Mucosa of descending colon (tissue), 3 donors: ENCODE results near the gene ANKRD11. TPM values are rescaled to one million over a fixed set of nuclear protein-coding genes. Genes with fewer than 3 reads are reported as not detected.

ENCODE experiments used
- ATAC-seq: fragments of 200-7000 bp; cut with Tn5 transposase; one replicate; pipeline ENCODE4 v1.9.1; 2020; ENCODE audit warnings: mild to moderate bottlenecking, moderate library complexity
- DNase-seq, 3 donors: peaks; one replicate each; pipeline ENCODE4 v3.0.0-alpha.2; 2020
- H3K36me3 ChIP-seq: fragments of 200-600 bp; one replicate; pipeline ENCODE4 v1.8.0; 2021; ENCODE audit warnings: low read depth, mild to moderate bottlenecking
- H3K4me1 ChIP-seq: fragments of 200-600 bp; one replicate; pipeline ENCODE4 v1.8.0; 2021; ENCODE audit warnings: low read depth, mild to moderate bottlenecking
- H3K4me3 ChIP-seq: fragments of 200-600 bp; one replicate; pipeline ENCODE4 v1.8.0; 2021; ENCODE audit warnings: mild to moderate bottlenecking
- H3K9me3 ChIP-seq: fragments of 200-600 bp; one replicate; pipeline ENCODE4 v1.8.0; 2021; ENCODE audit warnings: mild to moderate bottlenecking
- intact Hi-C, 2 donors: fragments of 100-400 bp; cut with DNase I in 1 of 2; cut with micrococcal nuclease in 1 of 2; formaldehyde crosslinking; loops; one replicate each; pipeline versions ENCODE4 v1.11.0 to v1.11.1; 2022; cut with DNase I, micrococcal nuclease
- total RNA-seq, 3 donors: library from RNA; stranded (reverse); fragmentation: NEBNext Ultra II Directional in 2 of 3; extraction: Animal tissue kit (Norgen Biotek cat#: 25700) in 2 of 3; gene quantifications; one replicate each; pipeline versions ENCODE4 v1.2.1 to v1.2.4, GENCODE V29; 2021 to 2023
- TF ChIP-seq, protein P1 (sequence below): fragments of 200-600 bp; IDR thresholded peaks from one replicate; pipeline ENCODE4 v1.8.0; 2022; ENCODE audit warnings: antibody characterized with exemption, mild to moderate bottlenecking
- donor health status: DM: no; HTN: no; CAD: no; lungs with moderate emphysema.
- donor health status: DM: no; HTN: no; CAD: no.
- donor health status: DM: no; HTN: yes; CAD: no.

Gene ANKRD11
- total RNA-seq, 3 donors from 2014 or later, result 125 to 127 (median 127) TPM

GRCh38 chr16:89413811-89414585, 76.4 kb downstream of the ANKRD11 start:
- peak in 1 of 3 donors; percentile 40 for DNase-seq
- H3K36me3 ChIP-seq, result no peaks in the 10 kb centered on the region
- ATAC-seq, result no peak
- H3K4me1 ChIP-seq, result peaks cover 31% of the 10 kb centered on the region
- H3K9me3 ChIP-seq, result no peaks in the 10 kb centered on the region
- H3K4me3 ChIP-seq, result no peak overlapping the region
- intact Hi-C loops, result no loop called here
- TF ChIP-seq, protein P1, sequence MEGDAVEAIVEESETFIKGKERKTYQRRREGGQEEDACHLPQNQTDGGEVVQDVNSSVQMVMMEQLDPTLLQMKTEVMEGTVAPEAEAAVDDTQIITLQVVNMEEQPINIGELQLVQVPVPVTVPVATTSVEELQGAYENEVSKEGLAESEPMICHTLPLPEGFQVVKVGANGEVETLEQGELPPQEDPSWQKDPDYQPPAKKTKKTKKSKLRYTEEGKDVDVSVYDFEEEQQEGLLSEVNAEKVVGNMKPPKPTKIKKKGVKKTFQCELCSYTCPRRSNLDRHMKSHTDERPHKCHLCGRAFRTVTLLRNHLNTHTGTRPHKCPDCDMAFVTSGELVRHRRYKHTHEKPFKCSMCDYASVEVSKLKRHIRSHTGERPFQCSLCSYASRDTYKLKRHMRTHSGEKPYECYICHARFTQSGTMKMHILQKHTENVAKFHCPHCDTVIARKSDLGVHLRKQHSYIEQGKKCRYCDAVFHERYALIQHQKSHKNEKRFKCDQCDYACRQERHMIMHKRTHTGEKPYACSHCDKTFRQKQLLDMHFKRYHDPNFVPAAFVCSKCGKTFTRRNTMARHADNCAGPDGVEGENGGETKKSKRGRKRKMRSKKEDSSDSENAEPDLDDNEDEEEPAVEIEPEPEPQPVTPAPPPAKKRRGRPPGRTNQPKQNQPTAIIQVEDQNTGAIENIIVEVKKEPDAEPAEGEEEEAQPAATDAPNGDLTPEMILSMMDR, result no peak

DNA sequence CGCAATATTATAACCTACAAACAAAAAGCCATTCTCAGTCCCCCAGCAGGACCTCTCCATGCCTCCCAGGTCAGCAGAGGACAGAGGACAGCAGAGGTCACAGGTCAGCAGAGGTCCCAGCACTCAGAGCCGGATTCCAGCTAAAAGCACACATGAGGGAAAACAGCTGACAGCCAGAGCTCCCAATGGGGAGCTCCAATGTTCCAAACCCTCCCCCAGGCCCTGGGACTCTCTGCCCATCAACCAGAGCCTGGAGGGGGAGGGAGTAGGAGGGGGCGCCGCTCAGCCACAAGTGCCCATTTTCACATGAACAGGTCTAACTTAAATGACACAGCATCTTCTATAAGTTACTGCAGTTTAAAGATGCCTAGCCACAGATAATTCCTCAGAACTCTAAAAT, 77.5 kb downstream of the ANKRD11 start:
- TF ChIP-seq, protein P1, result no peak
- intact Hi-C loops, result no loop called here
- DNase-seq (peak in 1 of 3 donors; percentile 22), ATAC-seq (no peak)
- no peak overlapping the region for H3K4me3 ChIP-seq
- peaks cover 41% of the 10 kb centered on the region for H3K4me1 ChIP-seq
- H3K9me3 ChIP-seq, result no peaks in the 10 kb centered on the region
- no peaks in the 10 kb centered on the region for H3K36me3 ChIP-seq

GRCh38 chr16:89411335-89411850, 79.0 kb downstream of the ANKRD11 start:
- DNase-seq, result peak in 1 of 3 donors; percentile 7
- Histone ChIP-seq H3K9me3 (no peaks in the 10 kb centered on the region), H3K36me3 (no peaks in the 10 kb centered on the region), H3K4me1 (peaks cover 35% of the 10 kb centered on the region), H3K4me3 (no peak overlapping the region)
- ATAC-seq, result no peak
- intact Hi-C loops, result no loop called here
- TF ChIP-seq, protein P1, result no peak

DNA sequence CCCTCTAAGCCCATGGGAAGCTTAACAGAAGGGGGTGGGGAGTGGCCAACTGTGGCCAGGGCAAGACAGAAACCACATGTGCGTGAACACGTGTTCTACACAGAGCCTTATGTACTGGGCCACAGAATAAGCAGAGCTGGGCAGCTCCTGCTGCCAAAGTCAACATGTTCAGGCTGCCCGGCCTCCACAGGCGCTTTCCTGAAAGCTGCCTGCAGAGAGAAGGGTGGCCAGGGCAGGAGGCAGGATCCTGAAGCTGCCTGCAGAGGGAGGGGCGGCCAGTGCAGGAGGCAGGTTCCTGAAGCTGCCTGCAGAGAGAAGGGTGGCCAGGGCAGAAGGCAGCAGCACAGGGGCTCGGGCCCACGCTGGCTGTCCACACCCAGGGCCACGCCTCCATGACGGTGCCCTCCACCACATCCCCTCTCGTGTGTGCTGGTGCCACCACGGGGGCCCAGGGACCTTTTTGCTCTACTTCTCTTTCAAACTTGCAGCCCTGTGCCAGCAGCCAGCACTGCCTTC, 79.5 kb downstream of the ANKRD11 start:
- H3K4me3 ChIP-seq, result no peak overlapping the region

DNA sequence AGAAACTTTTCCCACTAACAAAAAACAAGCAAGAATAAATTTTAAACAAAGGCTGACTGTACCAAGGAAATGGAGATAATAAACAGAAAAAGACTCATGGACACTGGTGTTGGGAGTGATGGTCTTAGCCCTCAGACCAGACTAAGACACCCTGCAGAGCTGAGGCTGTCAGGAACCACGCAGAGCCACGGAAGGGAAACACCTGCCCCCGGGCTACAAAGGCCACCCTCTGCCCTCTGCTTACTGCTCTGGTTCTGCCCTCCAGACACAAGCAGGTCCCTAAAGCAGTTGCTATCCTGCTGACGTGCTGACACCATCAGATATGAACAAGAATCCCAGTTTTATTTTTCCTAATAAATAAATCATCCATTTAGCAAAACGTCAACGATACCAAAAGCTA, 80.0 kb downstream of the ANKRD11 start:
- Histone ChIP-seq H3K4me3 (no peak overlapping the region), H3K36me3 (no peaks in the 10 kb centered on the region), H3K4me1 (peaks cover 35% of the 10 kb centered on the region), H3K9me3 (no peaks in the 10 kb centered on the region)
- DNase-seq (peak in 1 of 3 donors; percentile 27), ATAC-seq (no peak)
- intact Hi-C loops, result no loop called here
- TF ChIP-seq, protein P1, result no peak

More for the DNA sequence above, 79.5 kb downstream of the ANKRD11 start:
- Histone ChIP-seq H3K9me3 (no peaks in the 10 kb centered on the region), H3K36me3 (no peaks in the 10 kb centered on the region), H3K4me1 (peaks cover 35% of the 10 kb centered on the region)
- TF ChIP-seq, protein P1, result no peak
- ATAC-seq (peak; percentile 86), DNase-seq (peak; percentile 62 to 70 (median 62))
- intact Hi-C loops, result no loop called here
